H54 (cell line): Measurements from ENCODE around the gene RPL7A.
"Not testable (repeated sequence)": the region's sequence is repeated elsewhere in the genome, so short reads cannot be mapped to it uniquely, and the experiment has no call there.

Experiments
- DNase-seq: peaks from one replicate; pipeline ENCODE4 v3.0.0; 2011; ENCODE audit warnings: low spot score, mixed read lengths; ENCODE audit not compliant: insufficient read length
- FAIRE-seq: peaks from 3 replicates; lab custom pipeline; 2011; peaks lifted over from hg19 to GRCh38; lab: Jason Lieb, UNC
- POLR2A ChIP-seq: IDR thresholded peaks from 2 replicates; pipeline ENCODE4 v1.6.1; 2011; ENCODE audit warnings: low read depth, mild to moderate bottlenecking, low read length

The RPL7A gene

DNA sequence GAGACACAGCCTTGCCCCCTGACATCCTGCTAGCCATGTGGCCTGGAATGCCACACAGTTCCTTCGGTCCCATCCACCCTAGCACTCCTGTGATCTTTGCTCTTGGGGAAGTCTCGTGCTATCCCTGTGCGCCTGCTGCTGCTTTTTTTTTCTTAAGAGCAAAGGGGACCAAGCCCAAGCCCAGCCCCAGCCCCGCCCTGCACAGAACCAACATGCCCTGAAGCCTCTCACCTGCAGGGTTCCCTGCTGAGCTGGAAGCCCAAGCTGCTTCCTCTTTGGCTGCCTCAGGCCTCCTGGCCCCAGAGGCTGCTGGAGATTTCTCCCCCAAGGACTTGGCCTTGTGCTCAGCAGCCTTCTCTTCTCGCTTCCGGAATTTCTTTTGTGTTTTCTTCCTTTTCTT is 13.9 kb upstream of the RPL7A start:
- FAIRE-seq: no peak
- no peak for DNase-seq
- no peak for TF ChIP-seq POLR2A

DNA sequence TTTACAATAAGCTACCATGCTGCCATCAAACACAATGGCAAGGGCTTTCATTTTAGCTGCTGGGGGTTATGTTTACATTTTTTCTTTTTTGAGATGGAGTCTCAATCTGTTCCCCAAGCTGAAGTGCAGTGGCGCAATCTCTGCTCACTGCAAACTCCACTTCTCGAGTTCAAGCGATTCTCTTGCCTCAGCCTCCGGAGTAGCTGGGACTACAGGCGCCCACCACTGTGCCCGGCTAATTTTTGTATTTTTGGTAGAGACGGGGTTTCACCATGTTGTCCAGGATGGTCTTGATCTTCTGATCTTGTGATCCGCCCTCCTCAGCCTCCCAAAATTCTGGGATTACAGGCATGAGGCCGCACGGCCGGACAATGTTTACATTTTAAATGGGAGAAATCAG is 13.1 kb upstream of the RPL7A start:
- not testable (repeated sequence) for DNase-seq, FAIRE-seq

DNA sequence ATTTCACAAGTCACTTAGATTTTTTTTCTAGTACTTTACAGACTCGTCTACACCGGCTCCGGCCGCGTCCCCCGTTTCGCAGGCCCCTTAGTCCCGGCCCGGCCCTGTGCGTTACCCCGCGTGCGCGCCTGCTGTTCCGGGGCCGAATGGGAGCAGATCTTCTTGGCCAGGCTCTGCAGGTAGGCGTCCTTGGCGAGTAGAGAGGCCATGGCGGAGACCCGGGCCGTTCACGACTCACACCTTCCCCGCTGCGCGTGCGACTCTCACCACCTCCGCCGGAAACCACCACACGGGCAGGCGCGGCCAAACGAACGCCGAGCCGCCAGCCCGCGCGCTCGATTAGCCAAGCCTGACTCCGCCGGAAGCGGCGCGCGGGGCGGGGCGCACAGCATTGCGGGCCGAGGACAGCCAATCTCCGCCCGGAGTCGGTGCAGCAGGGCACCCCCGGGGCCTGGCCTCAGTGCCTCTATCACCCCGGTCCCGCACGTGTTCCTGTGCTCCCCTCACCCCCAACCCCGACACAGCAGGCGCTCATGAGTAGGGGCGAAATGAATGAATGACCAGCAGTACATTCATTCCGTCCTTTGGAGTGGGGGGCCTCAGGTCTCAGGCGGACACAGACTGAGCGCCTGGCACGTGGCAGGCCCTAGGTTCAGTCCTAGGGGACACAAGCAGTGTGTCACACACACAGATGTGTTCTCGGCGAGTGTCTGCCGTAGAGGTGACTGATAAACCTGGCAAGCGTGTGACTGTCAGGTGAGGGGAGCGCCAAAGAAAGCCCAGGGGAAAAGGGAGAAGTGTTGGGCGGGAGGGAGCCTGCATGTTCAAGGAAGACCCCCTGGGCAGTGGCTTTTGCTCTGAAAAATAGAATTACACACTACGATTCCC is 11.8 kb upstream of the RPL7A start, which contains the start of gene SURF6:
SURF6 (minus strand) TSS at position 265 of the 888 bp plus-strand sequence; CDS start at position 209, 56 bp downstream.
- no peak for FAIRE-seq
- peak; percentile 59 for TF ChIP-seq POLR2A

DNA sequence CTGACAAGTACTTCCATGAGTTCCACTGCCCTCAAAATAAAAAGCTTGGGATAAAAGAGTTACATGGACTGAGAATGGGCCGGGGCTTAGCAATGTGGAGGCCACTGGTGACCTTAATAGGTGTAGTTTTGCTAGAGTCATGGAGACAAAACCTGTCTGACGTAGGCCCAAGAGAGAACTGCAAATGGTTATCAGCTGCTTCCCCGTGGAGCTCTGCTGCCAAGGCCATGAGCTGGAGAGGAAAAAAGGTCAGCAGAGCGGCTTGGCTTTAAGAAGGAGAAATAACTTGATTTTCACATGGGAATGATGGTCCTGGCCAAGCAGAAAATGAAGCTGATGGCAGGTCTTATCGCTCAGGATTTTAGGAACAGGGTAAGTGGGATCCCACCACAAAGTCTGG is 8.4 kb upstream of the RPL7A start:
- FAIRE-seq (no peak), DNase-seq (no peak)
- TF ChIP-seq POLR2A: no peak

More for the DNA sequence above, 11.8 kb upstream of the RPL7A start, which contains the start of gene SURF6:
- peak; percentile 93 for DNase-seq

DNA sequence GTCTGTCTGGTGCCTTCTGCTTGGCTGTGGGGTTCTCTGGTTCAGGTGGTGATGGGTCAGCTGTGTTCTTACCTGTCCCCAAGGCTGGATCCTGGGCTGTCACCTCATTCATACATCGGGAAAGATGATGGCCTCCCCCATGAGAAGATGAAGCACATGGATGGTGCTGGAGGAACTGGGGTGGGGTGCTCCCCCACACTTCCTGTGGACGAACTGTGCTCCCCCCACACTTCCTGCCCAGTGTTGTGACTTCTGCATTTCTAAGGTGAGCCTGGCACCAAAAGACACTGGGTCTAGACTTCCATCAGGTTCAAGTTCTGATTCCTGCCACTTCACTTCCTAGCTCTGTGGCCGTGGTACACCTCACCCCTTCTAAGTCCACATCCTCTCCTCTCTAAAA is 7.8 kb upstream of the RPL7A start:
- no peak for TF ChIP-seq POLR2A

DNA sequence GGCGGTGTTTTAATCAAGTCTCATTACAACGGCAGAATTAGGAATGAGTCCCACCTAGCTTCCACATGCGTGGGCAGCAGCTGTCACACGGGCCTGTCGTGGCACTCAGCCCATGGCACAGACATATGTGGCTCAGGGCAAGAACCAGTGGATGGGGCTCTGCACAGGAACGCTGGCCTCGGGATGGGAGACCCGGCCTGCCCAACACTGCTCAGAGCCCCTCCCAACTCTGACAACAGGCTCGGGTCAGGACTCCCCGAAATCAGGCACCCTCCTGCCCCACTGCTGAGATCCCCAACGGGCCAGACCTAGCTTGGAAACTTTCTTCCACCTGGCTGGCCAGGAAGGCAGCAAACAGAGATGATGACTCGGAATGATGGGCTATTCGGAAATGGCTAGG is 7.1 kb upstream of the RPL7A start:
- no peak for FAIRE-seq
- DNase-seq: no peak
- no peak for TF ChIP-seq POLR2A

More for the DNA sequence above, 7.8 kb upstream of the RPL7A start:
- DNase-seq (no peak), FAIRE-seq (no peak)

DNA sequence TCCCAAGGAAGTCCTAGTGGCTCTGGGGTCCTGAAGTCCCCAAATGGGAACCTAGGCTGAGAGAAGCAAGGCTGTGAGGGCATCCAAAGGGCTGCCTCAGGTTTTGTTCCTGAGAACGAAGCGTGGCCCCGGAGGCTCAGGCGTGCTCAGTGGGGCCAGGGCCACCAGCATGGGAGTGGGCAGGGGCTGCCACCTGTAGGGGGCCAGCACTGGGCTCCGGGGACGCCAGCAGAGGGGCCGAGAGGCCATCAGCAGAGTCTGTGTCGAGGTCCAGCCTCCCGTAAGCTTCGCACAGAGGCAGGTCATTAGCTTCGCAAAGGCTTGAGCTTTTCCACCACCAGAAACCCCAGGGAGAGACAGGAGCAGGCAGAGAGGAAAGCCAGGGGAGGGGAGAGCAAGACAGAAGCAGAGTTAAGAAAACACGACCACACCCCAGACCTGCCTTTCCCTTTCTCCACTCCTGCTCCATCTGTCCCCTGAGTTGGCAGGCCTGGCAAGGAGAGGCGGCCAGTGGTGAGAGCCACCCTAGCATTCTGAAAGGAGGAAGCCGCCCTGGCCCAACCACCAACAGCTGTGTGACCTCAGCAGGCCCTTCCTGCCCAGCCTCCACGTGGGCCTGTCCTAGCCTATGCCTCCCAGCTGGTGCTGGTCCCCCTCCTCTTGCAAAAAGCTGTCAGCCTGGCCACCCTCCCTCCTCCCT is 6.5 kb upstream of the RPL7A start:
- no peak for FAIRE-seq
- no peak for DNase-seq

DNA sequence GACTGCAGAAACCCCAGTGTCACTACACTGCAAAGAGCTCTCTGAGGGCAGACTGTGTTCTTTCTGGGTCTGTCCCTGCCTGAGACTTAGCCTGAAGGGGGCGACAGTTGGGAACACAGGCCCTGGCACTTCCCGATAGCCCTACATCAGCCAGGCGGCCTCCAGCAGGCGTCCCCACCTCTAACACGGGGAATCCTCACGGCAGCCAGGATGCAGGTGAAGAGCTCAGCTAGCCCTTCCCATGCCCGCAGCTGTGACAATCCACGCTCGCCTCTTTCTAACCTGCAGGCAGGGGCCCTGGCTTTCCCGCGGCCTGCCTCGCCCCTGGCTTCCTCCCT is 6.0 kb upstream of the RPL7A start:
- FAIRE-seq (no peak), DNase-seq (no peak)
- TF ChIP-seq POLR2A: no peak

More for the DNA sequence above, 6.5 kb upstream of the RPL7A start:
- no peak for TF ChIP-seq POLR2A

DNA sequence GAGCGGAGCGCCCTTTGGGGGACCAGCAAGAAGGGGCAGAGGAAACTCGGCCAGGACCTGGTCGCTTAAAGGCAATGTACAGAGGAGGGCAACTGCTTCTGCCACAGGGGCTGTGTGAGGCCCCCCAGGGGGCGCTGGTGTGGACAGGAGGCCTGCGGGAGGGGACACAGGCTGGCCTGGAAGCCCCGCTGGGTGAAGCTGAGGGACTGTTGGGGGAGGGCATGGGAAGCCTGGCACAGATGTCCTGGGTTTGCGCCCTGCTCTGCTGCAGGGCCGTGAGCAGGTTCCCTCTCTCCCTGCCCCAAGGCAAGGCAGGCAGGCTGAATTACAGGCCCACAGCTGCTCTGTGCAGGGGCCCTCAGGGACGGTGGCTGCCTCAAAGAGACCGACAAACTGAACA is 5.4 kb upstream of the RPL7A start:
- no peak for TF ChIP-seq POLR2A
- no peak for FAIRE-seq
- DNase-seq: no peak

DNA sequence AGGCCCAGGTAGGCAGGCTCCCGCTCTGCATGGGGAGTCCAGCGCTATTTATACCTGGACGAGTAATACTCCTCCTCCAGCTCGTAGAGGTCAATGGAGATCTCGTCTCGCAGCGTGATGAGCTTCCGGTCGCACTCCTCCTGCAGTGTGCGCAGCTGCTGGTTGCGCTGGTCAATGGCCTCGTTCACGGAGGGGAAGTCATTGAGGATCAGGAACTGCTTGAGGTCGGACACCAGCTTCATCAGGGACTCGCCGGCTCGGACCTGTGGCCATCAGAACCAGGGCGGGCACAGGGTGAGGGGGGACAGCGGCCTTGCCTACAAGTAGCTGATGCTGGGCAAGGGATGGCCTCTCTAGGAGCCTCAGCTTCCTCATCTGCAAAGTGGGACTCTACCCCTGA is 3.9 kb upstream of the RPL7A start:
- FAIRE-seq (no peak), DNase-seq (no peak)
- TF ChIP-seq POLR2A: no peak

DNA sequence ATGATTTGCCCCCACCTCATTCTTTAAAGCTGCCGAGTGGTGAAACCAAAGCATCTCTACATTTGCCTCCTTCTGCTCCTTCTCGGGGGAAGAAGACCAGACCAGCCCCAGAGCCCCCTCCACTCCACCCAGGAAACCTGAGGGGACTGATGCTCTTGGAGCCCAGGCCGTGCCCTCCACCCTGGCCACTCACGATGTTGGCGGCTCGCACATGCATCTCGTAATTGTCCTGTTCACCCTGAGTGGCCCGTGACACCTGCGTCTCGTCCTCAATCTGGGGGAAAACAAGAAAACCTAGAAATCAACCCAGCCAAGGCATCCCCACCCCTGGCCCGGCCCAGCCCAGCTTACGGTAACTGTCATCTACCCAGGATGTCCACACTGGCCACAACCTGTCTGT is 3.0 kb upstream of the RPL7A start:
- TF ChIP-seq POLR2A: no peak
- DNase-seq (no peak), FAIRE-seq (no peak)

DNA sequence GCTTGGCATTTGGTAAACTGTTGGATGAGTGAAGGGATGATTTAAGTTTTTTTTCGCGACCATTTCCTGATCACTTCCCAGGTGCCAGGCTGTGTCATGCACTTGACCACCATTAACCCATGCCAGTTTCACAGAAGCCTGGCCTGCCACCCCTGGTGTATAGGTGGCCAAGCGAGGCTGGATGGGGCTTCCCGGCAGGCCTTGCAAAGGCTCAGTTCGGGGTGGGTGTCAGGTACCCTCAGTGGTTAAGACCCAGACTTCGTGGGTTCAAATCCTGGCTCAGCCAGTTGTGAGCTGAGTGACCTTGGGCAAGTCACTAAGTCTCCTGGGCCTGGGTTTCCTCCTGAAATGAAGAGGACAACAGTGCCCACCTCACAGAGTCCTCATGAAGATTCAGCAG is 2.4 kb upstream of the RPL7A start:
- no peak for DNase-seq
- FAIRE-seq: no peak
- no peak for TF ChIP-seq POLR2A

DNA sequence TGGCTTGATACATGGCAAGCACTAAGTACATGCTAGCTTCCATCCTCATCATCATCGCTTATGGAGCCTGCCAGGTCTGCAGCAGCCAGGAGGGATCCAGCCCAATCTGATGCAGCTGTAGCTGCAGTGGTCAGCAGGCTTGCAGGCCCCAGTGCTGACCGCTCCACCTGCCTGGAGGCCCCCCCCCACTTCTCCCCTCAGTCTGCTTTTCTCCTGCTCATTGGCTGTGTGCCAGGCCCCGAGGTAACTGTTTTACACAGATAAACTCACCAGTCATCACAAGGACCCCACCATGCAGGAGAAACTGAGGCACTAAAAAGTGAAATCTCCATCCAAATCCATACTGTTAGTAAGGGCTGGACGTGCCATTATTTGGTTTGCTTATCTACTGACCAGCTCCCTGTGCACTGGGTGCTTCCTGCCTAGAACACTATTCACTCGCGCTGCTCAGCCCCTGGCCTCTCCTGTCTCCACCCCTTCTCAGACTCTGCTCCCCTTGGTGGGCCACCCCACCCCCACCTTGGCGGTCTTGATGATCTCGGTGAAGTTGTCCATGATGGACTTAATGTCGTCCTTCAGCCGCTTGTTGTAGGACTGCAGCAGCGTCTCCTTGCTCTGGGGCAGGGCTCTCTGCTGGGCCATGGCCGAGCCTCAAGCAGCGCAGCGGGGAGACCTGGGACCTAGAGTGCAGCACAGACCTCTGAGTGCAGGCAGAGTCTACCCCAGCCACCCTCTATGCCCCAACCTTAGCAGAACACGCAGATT is 1.8 kb upstream of the RPL7A start:
- FAIRE-seq (no peak), DNase-seq (no peak)
- TF ChIP-seq POLR2A: no peak

DNA sequence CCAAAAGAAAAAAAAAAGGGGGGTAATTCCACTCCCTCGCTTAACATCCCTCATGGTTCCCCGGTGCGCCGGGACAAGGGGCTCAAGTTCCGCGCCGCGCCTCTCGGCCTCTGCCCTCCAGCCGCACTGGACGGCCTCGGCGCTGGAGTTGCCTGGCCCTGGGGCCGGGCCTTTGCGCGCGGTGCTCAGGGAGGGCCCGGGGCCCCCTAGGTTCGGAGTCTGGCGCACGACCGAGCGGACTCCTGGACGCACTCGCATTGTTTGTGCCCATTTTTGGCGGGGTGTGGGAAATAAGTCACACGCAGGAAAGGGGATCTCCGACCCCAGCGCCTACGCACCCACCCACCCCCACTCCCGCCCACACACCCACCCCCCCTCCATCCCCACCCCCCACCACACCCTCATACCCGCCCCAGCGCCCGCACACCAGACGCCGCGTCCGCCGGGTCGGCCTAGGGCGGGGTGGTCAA is 468 bp upstream of the RPL7A start:
- no peak for TF ChIP-seq POLR2A
- FAIRE-seq (no peak), DNase-seq (peak; percentile 74)
